Activated T-cell treated with anti-CD3 and anti-CD28 coated beads, Interleukin-2, amount 50 U/mL, for 72 hours (primary cell): Measurements from ENCODE around the gene SRSF4. TPM values are rescaled to one million over a fixed set of nuclear protein-coding genes. Genes with fewer than 3 reads are reported as not detected.

Experiments
- ATAC-seq, 2 donors: fragments of 150-1000 bp; cut with Tn5 transposase; replicated peaks in 1 of 2; 2 replicates each; pipeline ENCODE4 v1.10.0; 2021; ENCODE audit warnings: moderate library complexity in 2 of 2, mild to moderate bottlenecking in 1 of 2
- DNase-seq, 2 donors: peaks; one replicate each; pipeline ENCODE4 v3.0.0; 2021 to 2022; ENCODE audit warnings: mixed read lengths in 1 of 2
- H3K27ac Mint-ChIP-seq: one replicate; pipeline ENCODE4 v1.8.0; 2022; ENCODE audit warnings: mild to moderate bottlenecking, moderate library complexity, mixed read lengths
- H3K27me3 Mint-ChIP-seq: one replicate; pipeline ENCODE4 v1.8.0; 2022; ENCODE audit warnings: low read depth, mixed read lengths
- H3K36me3 Mint-ChIP-seq, 2 donors: one replicate each; pipeline ENCODE4 v1.8.0; 2022; ENCODE audit warnings: mixed read lengths in 2 of 2, mild to moderate bottlenecking in 1 of 2; ENCODE audit not compliant: insufficient read depth in 2 of 2
- H3K4me1 Mint-ChIP-seq: one replicate; pipeline ENCODE4 v1.8.0; 2022; ENCODE audit warnings: low read depth, mixed read lengths
- H3K4me3 Mint-ChIP-seq, 2 donors: one replicate each; pipeline ENCODE4 v1.8.0; 2022; ENCODE audit warnings: mild to moderate bottlenecking in 2 of 2, mixed read lengths in 2 of 2, moderate library complexity in 2 of 2
- H3K9me3 Mint-ChIP-seq, 2 donors: one replicate each; pipeline ENCODE4 v1.8.0; 2022; ENCODE audit warnings: mixed read lengths in 2 of 2
- total RNA-seq, 2 donors: library from RNA; stranded (reverse); gene quantifications; one replicate each; pipeline ENCODE4 v1.2.3, GENCODE V29; 2022

The SRSF4 gene
- total RNA-seq, 2 donors from 2014 or later = 123 to 141 TPM

GRCh38 chr1:29123887-29124365 is 57.8 kb downstream of the SRSF4 start, which contains the start of gene TMEM200B:
TMEM200B (minus strand) TSS chr1:29123903; CDS start chr1:29121828, 2,075 bp downstream.
- Mint-ChIP-seq H3K27me3 (peaks cover 12% of the 10 kb centered on the region), H3K4me3 (peak within 1 kb of the TSS; percentile 85 to 93), H3K27ac (peak within 1 kb of the TSS; percentile 68), H3K4me1 (no peaks in the 10 kb centered on the region), H3K36me3 (no peaks in the 10 kb centered on the region), H3K9me3 (no peaks in the 10 kb centered on the region)
- peak; percentile 21 to 37 for DNase-seq
- ATAC-seq = peak; percentile 28 to 42

- ATAC-seq = no peak
- no peak overlapping the region for H3K27ac Mint-ChIP-seq
Observed at GRCh38 chr1:29123053-29123886, 58.4 kb downstream of the SRSF4 start.

GRCh38 chr1:29122682-29123052 is 59.0 kb downstream of the SRSF4 start:
- Mint-ChIP-seq H3K9me3 (no peaks in the 10 kb centered on the region), H3K27me3 (peaks cover 12% of the 10 kb centered on the region), H3K4me3 (peak overlapping the region; percentile 78 to 80), H3K4me1 (no peaks in the 10 kb centered on the region), H3K36me3 (peaks cover 0 to 3% of the 10 kb centered on the region in 2 donors), H3K27ac (no peak overlapping the region)
- DNase-seq (peak in 1 of 2 donors; percentile 24), ATAC-seq (no peak)

More at GRCh38 chr1:29123053-29123886, 58.4 kb downstream of the SRSF4 start:
- Mint-ChIP-seq H3K4me1 (no peaks in the 10 kb centered on the region), H3K9me3 (no peaks in the 10 kb centered on the region), H3K4me3 (peak overlapping the region; percentile 78 to 80), H3K36me3 (peaks cover 0 to 3% of the 10 kb centered on the region in 2 donors), H3K27me3 (peaks cover 12% of the 10 kb centered on the region)
- DNase-seq = peak; percentile 19 to 31

- peak overlapping the region; percentile 70 to 78 for H3K4me3 Mint-ChIP-seq
- DNase-seq = peak; percentile 21 to 23
Observed at GRCh38 chr1:29121936-29122681, 59.6 kb downstream of the SRSF4 start.

GRCh38 chr1:29121516-29121935 is 60.2 kb downstream of the SRSF4 start:
- no peak overlapping the region for H3K27ac Mint-ChIP-seq
- H3K27me3 Mint-ChIP-seq = peaks cover 12% of the 10 kb centered on the region
- H3K9me3 Mint-ChIP-seq = no peaks in the 10 kb centered on the region
- ATAC-seq (peak; percentile 20 to 39), DNase-seq (no peak)
- peak overlapping the region in 1 of 2 donors; percentile 42 for H3K4me3 Mint-ChIP-seq
- peaks cover 3% of the 10 kb centered on the region in 2 donors for H3K36me3 Mint-ChIP-seq
- H3K4me1 Mint-ChIP-seq = no peaks in the 10 kb centered on the region

More at GRCh38 chr1:29121936-29122681, 59.6 kb downstream of the SRSF4 start:
- no peaks in the 10 kb centered on the region for H3K4me1 Mint-ChIP-seq
- ATAC-seq = no peak
- peaks cover 12% of the 10 kb centered on the region for H3K27me3 Mint-ChIP-seq
- no peak overlapping the region for H3K27ac Mint-ChIP-seq
- no peaks in the 10 kb centered on the region for H3K9me3 Mint-ChIP-seq
- H3K36me3 Mint-ChIP-seq = peaks cover 3% of the 10 kb centered on the region in 2 donors

GRCh38 chr1:29120947-29121485 is 60.7 kb downstream of the SRSF4 start:
- Mint-ChIP-seq H3K4me1 (no peaks in the 10 kb centered on the region), H3K27me3 (peaks cover 10% of the 10 kb centered on the region), H3K27ac (no peak overlapping the region), H3K9me3 (no peaks in the 10 kb centered on the region), H3K4me3 (no peak overlapping the region), H3K36me3 (peaks cover 3% of the 10 kb centered on the region in 2 donors)
- ATAC-seq = peak; percentile 71 to 81
- DNase-seq = peak; percentile 82 to 84

- no peak for DNase-seq
- H3K27me3 Mint-ChIP-seq = peaks cover 4% of the 10 kb centered on the region
- no peak overlapping the region for H3K27ac Mint-ChIP-seq
- no peak for ATAC-seq
- no peak overlapping the region for H3K4me3 Mint-ChIP-seq
- no peaks in the 10 kb centered on the region for H3K9me3 Mint-ChIP-seq
- H3K36me3 Mint-ChIP-seq = peaks cover 3% of the 10 kb centered on the region in 2 donors
- H3K4me1 Mint-ChIP-seq = no peaks in the 10 kb centered on the region
Observed at GRCh38 chr1:29120367-29120766, 61.3 kb downstream of the SRSF4 start.

GRCh38 chr1:29119121-29119929 is 62.4 kb downstream of the SRSF4 start:
- no peak overlapping the region for H3K4me3 Mint-ChIP-seq
- H3K27ac Mint-ChIP-seq = no peak overlapping the region
- ATAC-seq = no peak
- no peaks in the 10 kb centered on the region for H3K4me1 Mint-ChIP-seq
- no peak for DNase-seq
- peaks cover 3 to 5% of the 10 kb centered on the region in 2 donors for H3K36me3 Mint-ChIP-seq
- H3K9me3 Mint-ChIP-seq = no peaks in the 10 kb centered on the region
- H3K27me3 Mint-ChIP-seq = no peaks in the 10 kb centered on the region

GRCh38 chr1:29117381-29117780 is 64.3 kb downstream of the SRSF4 start:
- H3K27ac Mint-ChIP-seq = no peak overlapping the region
- no peaks in the 10 kb centered on the region for H3K9me3 Mint-ChIP-seq
- DNase-seq (no peak), ATAC-seq (no peak)
- H3K4me1 Mint-ChIP-seq = no peaks in the 10 kb centered on the region
- H3K27me3 Mint-ChIP-seq = no peaks in the 10 kb centered on the region
- no peak overlapping the region for H3K4me3 Mint-ChIP-seq
- peaks cover 3 to 8% of the 10 kb centered on the region in 2 donors for H3K36me3 Mint-ChIP-seq

- Mint-ChIP-seq H3K4me3 (no peak overlapping the region), H3K27ac (no peak overlapping the region), H3K4me1 (no peaks in the 10 kb centered on the region), H3K9me3 (no peaks in the 10 kb centered on the region), H3K36me3 (peaks cover 3 to 12% of the 10 kb centered on the region in 2 donors), H3K27me3 (no peaks in the 10 kb centered on the region)
- ATAC-seq (no peak), DNase-seq (no peak)
Observed at GRCh38 chr1:29114654-29115053, 67.0 kb downstream of the SRSF4 start.

- no peak overlapping the region for H3K4me3 Mint-ChIP-seq
- ATAC-seq (peak in 1 of 2 donors; percentile 28), DNase-seq (no peak)
- H3K4me1 Mint-ChIP-seq = no peaks in the 10 kb centered on the region
- H3K27me3 Mint-ChIP-seq = no peaks in the 10 kb centered on the region
- peaks cover 3 to 12% of the 10 kb centered on the region in 2 donors for H3K36me3 Mint-ChIP-seq
- no peak overlapping the region for H3K27ac Mint-ChIP-seq
- H3K9me3 Mint-ChIP-seq = no peaks in the 10 kb centered on the region
Observed at GRCh38 chr1:29113413-29114117, 68.1 kb downstream of the SRSF4 start.
